HepG2 (cell line): Measurements from ENCODE around the gene SLC13A3. TPM values are rescaled to one million over a fixed set of nuclear protein-coding genes. Genes with fewer than 3 reads are reported as not detected.
A peak's percentile ranks its signal among the peaks of the same experiment; 100 is the strongest.

ENCODE experiments used
- BRF2 ChIP-seq: sonication (generic); formaldehyde crosslinking; IDR thresholded peaks from 2 replicates; pipeline ENCODE4 v1.8.1; 2022; ENCODE audit warnings: mild to moderate bottlenecking, missing genetic modification reagents
- ETV5 ChIP-seq: IDR thresholded peaks from 2 replicates; pipeline ENCODE4 v1.6.1; 2018; ENCODE audit warnings: missing biosample characterization, missing genetic modification reagents, inconsistent platforms, borderline replicate concordance
- FOXP4 ChIP-seq: sonication (generic); formaldehyde crosslinking; IDR thresholded peaks from 2 replicates; pipeline ENCODE4 v1.4.0; 2020; ENCODE audit warnings: missing genetic modification reagents
- HDAC2 ChIP-seq: sonication (generic); formaldehyde crosslinking; IDR thresholded peaks from 2 replicates; pipeline ENCODE4 v1.4.0; 2020; ENCODE audit warnings: missing genetic modification reagents
- KDM3A ChIP-seq: IDR thresholded peaks from 2 replicates; pipeline ENCODE4 v1.6.1; 2018; ENCODE audit warnings: low read depth, missing compliant biosample characterization
- LBX2 ChIP-seq: sonication (generic); formaldehyde crosslinking; IDR thresholded peaks from 2 replicates; pipeline ENCODE4 v1.5.0; 2020; ENCODE audit warnings: missing genetic modification reagents, mild to moderate bottlenecking, borderline replicate concordance
- MLX ChIP-seq: IDR thresholded peaks from 2 replicates; pipeline ENCODE4 v1.6.1; 2016
- NFKBIZ ChIP-seq: IDR thresholded peaks from 2 replicates; pipeline ENCODE4 v1.6.1; 2018; ENCODE audit warnings: missing genetic modification reagents, missing compliant biosample characterization
- PATZ1 ChIP-seq: sonication (generic); formaldehyde crosslinking; IDR thresholded peaks from 2 replicates; pipeline ENCODE4 v1.4.0; 2020; ENCODE audit warnings: missing genetic modification reagents
- SIX4 ChIP-seq: sonication (generic); formaldehyde crosslinking; IDR thresholded peaks from 2 replicates; pipeline ENCODE4 v1.4.0; 2020; ENCODE audit warnings: missing genetic modification reagents
- SNAPC4 ChIP-seq: sonication (generic); formaldehyde crosslinking; IDR thresholded peaks from 2 replicates; pipeline ENCODE4 v1.4.0; 2020; ENCODE audit warnings: mild to moderate bottlenecking, missing genetic modification reagents
- TOE1 ChIP-seq: sonication (generic); formaldehyde crosslinking; IDR thresholded peaks from 2 replicates; pipeline ENCODE4 v1.4.0; 2020; ENCODE audit warnings: mild to moderate bottlenecking, missing genetic modification reagents
- ZFP36L1 ChIP-seq: sonication (generic); formaldehyde crosslinking; IDR thresholded peaks from 2 replicates; pipeline ENCODE4 v1.8.0; 2022; ENCODE audit warnings: mild to moderate bottlenecking, missing genetic modification reagents, moderate library complexity
- ZFP82 ChIP-seq: sonication (generic); formaldehyde crosslinking; IDR thresholded peaks from 2 replicates; pipeline ENCODE4 v1.5.1; 2020; ENCODE audit warnings: mild to moderate bottlenecking, missing genetic modification reagents, borderline replicate concordance
- ZNF639 ChIP-seq: conservative IDR thresholded peaks from 2 replicates; pipeline ENCODE4 v1.6.1; 2018; ENCODE audit warnings: missing genetic modification reagents
- ZNF749 ChIP-seq: sonication (generic); formaldehyde crosslinking; IDR thresholded peaks from 2 replicates; pipeline ENCODE4 v1.8.0; 2022; ENCODE audit warnings: mild to moderate bottlenecking, missing genetic modification reagents, moderate library complexity, borderline replicate concordance
- polyA plus RNA-seq, 8 experiments: library from polyadenylated mRNA; depleted of rRNA in 3 of 8; stranded (reverse) in 7 of 8; unstranded in 1 of 8; fragments of >200 nt; fragmentation: Illumina TruSeq in 4 of 8; extraction: Trizol in 4 of 8; gene quantifications; 2 replicates each; pipeline versions ENCODE4 v1.2.1 to v1.2.3, GENCODE V29; 2011 to 2016; ENCODE audit warnings: low read depth in 4 of 8, missing spikeins in 1 of 8, mixed read lengths in 1 of 8; ENCODE audit not compliant: insufficient read depth in 1 of 8
- total RNA-seq, 5 experiments: library from RNA; depleted of rRNA; stranded (reverse); fragments of >200 nt; fragmentation: Illumina TruSeq; extraction: Trizol; gene quantifications; 2 replicates each; pipeline ENCODE4 v1.2.3, GENCODE V29; 2016; ENCODE audit warnings: low read depth in 1 of 5

SLC13A3 gene
- total and polyA plus RNA-seq, 2 of the 13 experiments (the other 11 are each of a cell fraction or from before 2014, with no cell fraction given) = 66.5 to 76.0 TPM

GRCh38 chr20:46683939-46684750 lies 32.9 kb upstream of the SLC13A3 start (continued):
- TF ChIP-seq HDAC2 (no peak), KDM3A (CRISPR knock-in tag) (no peak), NFKBIZ (CRISPR knock-in tag) (no peak), FOXP4 (CRISPR knock-in tag) (no peak), MLX (CRISPR knock-in tag) (no peak), ZNF749 (CRISPR knock-in tag) (no peak), BRF2 (CRISPR knock-in tag) (no peak), PATZ1 (CRISPR knock-in tag) (no peak), ZFP82 (no peak), SNAPC4 (CRISPR knock-in tag) (no peak), ETV5 (CRISPR knock-in tag) (no peak), ZFP36L1 (CRISPR knock-in tag) (no peak), ZNF639 (CRISPR knock-in tag) (no peak), TOE1 (CRISPR knock-in tag) (no peak), LBX2 (CRISPR knock-in tag) (no peak), SIX4 (CRISPR knock-in tag) (0 out of 2 replicates have a peak, but pooled peaks have one; percentile 23)
